ENCODE data around the gene ACY1.

ACY1 gene

DNA sequence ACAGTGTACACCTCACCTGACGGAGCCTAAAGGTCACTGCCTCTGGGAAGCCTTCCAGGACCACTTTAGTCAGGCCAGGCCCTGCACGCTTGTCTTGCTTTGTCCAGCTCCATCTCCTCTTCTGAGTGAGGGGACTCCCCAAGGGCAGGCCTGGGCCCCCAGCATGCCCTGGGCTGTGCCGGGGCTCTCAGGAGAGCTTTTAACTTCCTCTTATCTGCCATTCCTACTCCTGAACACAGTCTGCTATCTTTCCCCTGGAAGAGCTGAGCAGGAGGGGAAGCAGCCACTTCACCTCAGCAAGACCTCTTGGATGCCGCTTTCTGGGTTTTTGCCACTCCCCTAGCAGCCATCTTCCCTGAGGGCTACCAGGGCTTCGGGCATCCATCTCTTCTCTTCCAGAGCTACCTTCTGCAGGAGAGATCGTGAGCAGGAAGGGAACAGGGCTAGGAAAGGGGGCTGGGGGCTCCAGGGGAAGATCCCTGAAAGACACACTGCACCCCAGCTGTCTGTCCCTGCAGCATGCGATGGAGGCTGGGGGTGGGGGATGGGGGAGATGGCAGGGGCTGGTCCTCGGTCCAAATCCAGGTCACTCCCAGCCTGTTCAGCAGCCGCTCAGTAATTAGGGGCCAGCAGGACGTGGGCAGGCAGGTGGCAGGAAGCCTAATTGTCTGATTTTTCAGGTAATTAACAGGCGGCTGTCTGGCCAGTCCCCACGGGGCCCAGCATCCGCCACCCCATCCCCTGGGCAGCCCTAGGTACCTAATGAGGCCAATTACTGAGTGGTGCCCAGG is 32.3 kb downstream of the ACY1 start:
- Mint-ChIP-seq H3K9me3 (no peaks in the 10 kb centered on the region), H3K4me1 (peaks cover 58% of the 10 kb centered on the region), H3K36me3 (ENCODE audit: low read depth) (no peaks in the 10 kb centered on the region), H3K27me3 (ENCODE audit: low read depth, poor library complexity) (peaks cover 7% of the 10 kb centered on the region), H3K27ac (no peak overlapping the region), H3K4me3 (no peak overlapping the region)
- TF ChIP-seq, protein P1, sequence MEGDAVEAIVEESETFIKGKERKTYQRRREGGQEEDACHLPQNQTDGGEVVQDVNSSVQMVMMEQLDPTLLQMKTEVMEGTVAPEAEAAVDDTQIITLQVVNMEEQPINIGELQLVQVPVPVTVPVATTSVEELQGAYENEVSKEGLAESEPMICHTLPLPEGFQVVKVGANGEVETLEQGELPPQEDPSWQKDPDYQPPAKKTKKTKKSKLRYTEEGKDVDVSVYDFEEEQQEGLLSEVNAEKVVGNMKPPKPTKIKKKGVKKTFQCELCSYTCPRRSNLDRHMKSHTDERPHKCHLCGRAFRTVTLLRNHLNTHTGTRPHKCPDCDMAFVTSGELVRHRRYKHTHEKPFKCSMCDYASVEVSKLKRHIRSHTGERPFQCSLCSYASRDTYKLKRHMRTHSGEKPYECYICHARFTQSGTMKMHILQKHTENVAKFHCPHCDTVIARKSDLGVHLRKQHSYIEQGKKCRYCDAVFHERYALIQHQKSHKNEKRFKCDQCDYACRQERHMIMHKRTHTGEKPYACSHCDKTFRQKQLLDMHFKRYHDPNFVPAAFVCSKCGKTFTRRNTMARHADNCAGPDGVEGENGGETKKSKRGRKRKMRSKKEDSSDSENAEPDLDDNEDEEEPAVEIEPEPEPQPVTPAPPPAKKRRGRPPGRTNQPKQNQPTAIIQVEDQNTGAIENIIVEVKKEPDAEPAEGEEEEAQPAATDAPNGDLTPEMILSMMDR (IDR thresholded peaks at IDR 0.05), result no peak
- DNase-seq, result no peak

DNA sequence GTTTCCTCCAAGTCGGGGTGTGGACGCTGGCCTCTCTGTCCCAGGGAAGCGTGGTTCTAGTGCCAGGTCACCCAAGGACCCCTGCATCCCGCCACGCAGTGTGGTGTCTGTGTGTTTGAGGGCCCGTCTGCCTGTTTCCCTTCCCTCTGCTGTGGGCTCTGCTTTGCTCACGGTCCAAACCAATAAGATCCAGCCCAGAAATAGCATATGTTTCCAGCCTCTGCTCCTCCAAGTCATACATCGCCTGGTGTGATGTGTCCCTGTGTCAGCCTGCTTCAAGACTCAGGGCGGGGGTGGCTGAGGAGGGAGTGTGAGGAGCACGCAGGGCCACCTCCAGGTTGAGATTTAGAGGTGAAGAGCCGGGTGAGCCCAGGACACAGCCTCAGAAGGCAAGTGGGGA is 34.3 kb downstream of the ACY1 start:
- no peak overlapping the region for H3K4me3 Mint-ChIP-seq
- TF ChIP-seq, protein P1 (IDR thresholded peaks at IDR 0.05), result no peak
- H3K9me3 Mint-ChIP-seq, result no peaks in the 10 kb centered on the region
- peak overlapping the region; percentile 70 for H3K27ac Mint-ChIP-seq
- H3K36me3 Mint-ChIP-seq (ENCODE audit: low read depth), result no peaks in the 10 kb centered on the region
- H3K4me1 Mint-ChIP-seq, result peaks cover 77% of the 10 kb centered on the region
- no peak for DNase-seq
- H3K27me3 Mint-ChIP-seq (ENCODE audit: low read depth, poor library complexity), result peaks cover 7% of the 10 kb centered on the region

DNA sequence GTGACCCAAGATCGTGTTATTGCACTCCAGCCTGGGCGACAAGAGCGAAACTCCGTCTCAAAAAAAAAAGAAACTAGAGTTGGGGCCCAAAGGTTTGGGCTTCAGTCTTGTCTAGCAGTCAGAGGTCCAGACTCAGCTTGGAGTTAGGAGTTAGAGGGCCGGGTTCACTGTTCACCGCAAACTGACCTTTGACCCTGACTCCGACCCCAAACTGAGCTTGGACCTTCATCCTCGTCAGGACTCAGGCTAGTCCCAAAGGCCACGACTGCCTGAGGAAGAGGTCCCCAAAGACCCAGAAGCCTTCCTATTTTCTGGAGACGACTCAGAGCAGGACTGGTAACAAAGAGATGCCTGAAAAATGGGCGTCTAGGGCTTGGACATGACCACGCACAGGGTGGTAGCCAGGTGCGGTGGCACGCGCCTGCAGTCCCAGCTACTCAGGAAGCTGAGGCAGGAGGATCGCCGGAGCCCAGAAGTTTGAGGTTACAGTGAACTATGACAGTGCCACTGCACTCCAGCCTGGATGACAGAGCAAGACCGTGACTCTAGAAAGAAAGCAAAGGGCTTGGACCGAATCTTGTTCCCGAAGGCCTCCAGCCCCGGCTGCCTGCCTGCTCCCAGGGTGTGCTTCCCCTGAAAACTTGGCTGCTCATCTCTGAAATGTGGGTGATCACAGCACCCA is 35.1 kb downstream of the ACY1 start:
- Mint-ChIP-seq H3K9me3 (no peaks in the 10 kb centered on the region), H3K27ac (peak overlapping the region; percentile 84), H3K4me3 (no peak overlapping the region), H3K27me3 (ENCODE audit: low read depth, poor library complexity) (peaks cover 7% of the 10 kb centered on the region), H3K4me1 (peaks cover 82% of the 10 kb centered on the region), H3K36me3 (ENCODE audit: low read depth) (no peaks in the 10 kb centered on the region)
- TF ChIP-seq, protein P1 (IDR thresholded peaks at IDR 0.05), result no peak
- no peak for DNase-seq

GRCh38 chr3:52019352-52020080 is 36.2 kb downstream of the ACY1 start:
- Mint-ChIP-seq H3K9me3 (no peaks in the 10 kb centered on the region), H3K27ac (peak overlapping the region; percentile 90), H3K4me3 (no peak overlapping the region), H3K4me1 (peaks cover 85% of the 10 kb centered on the region), H3K36me3 (ENCODE audit: low read depth) (no peaks in the 10 kb centered on the region), H3K27me3 (ENCODE audit: low read depth, poor library complexity) (peaks cover 4% of the 10 kb centered on the region)
- TF ChIP-seq, protein P1 (IDR thresholded peaks at IDR 0.05), result no peak
- DNase-seq, result no peak

- peaks cover 85% of the 10 kb centered on the region for H3K4me1 Mint-ChIP-seq
- peaks cover 5% of the 10 kb centered on the region for H3K27me3 Mint-ChIP-seq (ENCODE audit: low read depth, poor library complexity)
- no peaks in the 10 kb centered on the region for H3K36me3 Mint-ChIP-seq (ENCODE audit: low read depth)
Observed at GRCh38 chr3:52020796-52021195, 37.5 kb downstream of the ACY1 start.

More at GRCh38 chr3:52020796-52021195, 37.5 kb downstream of the ACY1 start:
- TF ChIP-seq, protein P1 (IDR thresholded peaks at IDR 0.05), result no peak
- Mint-ChIP-seq H3K27ac (no peak overlapping the region), H3K4me3 (no peak overlapping the region), H3K9me3 (no peaks in the 10 kb centered on the region)
- no peak for DNase-seq

Data from nephron progenitor cell (in vitro differentiated cells).